ENCODE data around the gene SLAIN1.

Gene SLAIN1

GRCh38 chr13:77774181-77774580 is 76.7 kb downstream of the SLAIN1 start:
- DNase-seq (ENCODE audit: low read depth in 2 of 2), result no peak
- TF ChIP-seq CTCF (IDR thresholded peaks at IDR 0.05; ENCODE audit: low read depth, low read length), result no peak
- H3K4me3 ChIP-seq (replicated peaks in 1 of 2; ENCODE audit: low read depth in 2 of 2, low read length in 2 of 2), result no peak overlapping the region

GRCh38 chr13:77776704-77777103 is 79.2 kb downstream of the SLAIN1 start:
- no peak for TF ChIP-seq CTCF (IDR thresholded peaks at IDR 0.05; ENCODE audit: low read depth, low read length)
- H3K4me3 ChIP-seq (replicated peaks in 1 of 2; ENCODE audit: low read depth in 2 of 2, low read length in 2 of 2), result no peak overlapping the region
- DNase-seq (ENCODE audit: low read depth in 2 of 2), result no peak

- DNase-seq (ENCODE audit: low read depth in 2 of 2), result peak; percentile 90
- peak; percentile 43 for TF ChIP-seq CTCF (IDR thresholded peaks at IDR 0.05; ENCODE audit: low read depth, low read length)
- H3K4me3 ChIP-seq (replicated peaks in 1 of 2; ENCODE audit: low read depth in 2 of 2, low read length in 2 of 2), result no peak overlapping the region
Observed at GRCh38 chr13:77779552-77780272, 82.2 kb downstream of the SLAIN1 start.

- no peak for TF ChIP-seq CTCF (IDR thresholded peaks at IDR 0.05; ENCODE audit: low read depth, low read length)
- no peak overlapping the region for H3K4me3 ChIP-seq (replicated peaks in 1 of 2; ENCODE audit: low read depth in 2 of 2, low read length in 2 of 2)
- DNase-seq (ENCODE audit: low read depth in 2 of 2), result peak in 1 of 2 donors; percentile 18
Observed at GRCh38 chr13:77781808-77782207, 84.3 kb downstream of the SLAIN1 start.

- TF ChIP-seq CTCF (IDR thresholded peaks at IDR 0.05; ENCODE audit: low read depth, low read length), result no peak
- DNase-seq (ENCODE audit: low read depth in 2 of 2), result no peak
- H3K4me3 ChIP-seq (replicated peaks in 1 of 2; ENCODE audit: low read depth in 2 of 2, low read length in 2 of 2), result no peak overlapping the region
Observed at GRCh38 chr13:77784515-77784914, 87.0 kb downstream of the SLAIN1 start.

GRCh38 chr13:77786695-77787287 is 89.3 kb downstream of the SLAIN1 start:
- no peak overlapping the region for H3K4me3 ChIP-seq (replicated peaks in 1 of 2; ENCODE audit: low read depth in 2 of 2, low read length in 2 of 2)
- DNase-seq (ENCODE audit: low read depth in 2 of 2), result peak in 1 of 2 donors; percentile 23
- no peak for TF ChIP-seq CTCF (IDR thresholded peaks at IDR 0.05; ENCODE audit: low read depth, low read length)

Data from cardiac fibroblast (primary cell).